HepG2 (cell line): ENCODE results near the gene CDK13. TPM values are rescaled to one million over a fixed set of nuclear protein-coding genes. Genes with fewer than 3 reads are reported as not detected.

Experiments
- ATF7-NPFF ChIP-seq: sonication (generic); formaldehyde crosslinking; IDR thresholded peaks from 2 replicates; pipeline ENCODE4 v1.8.1; 2023; ENCODE audit warnings: mild to moderate bottlenecking, low read depth, missing genetic modification reagents, moderate library complexity
- CBX1 ChIP-seq: IDR thresholded peaks from one replicate; pipeline ENCODE4 v1.6.1; 2016; ENCODE audit warnings: antibody characterized with exemption, low read depth
- CCAR2 ChIP-seq: fragments of 200-400 bp; formaldehyde crosslinking; optimal IDR thresholded peaks from 2 replicates; pipeline ENCODE3; 2018; ENCODE audit warnings: low read depth, mild to moderate bottlenecking, low read length, moderate library complexity
- HHEX ChIP-seq: IDR thresholded peaks from 2 replicates; pipeline ENCODE4 v1.6.1; 2016; ENCODE audit warnings: control low read depth
- LCORL ChIP-seq, 2 experiments: fragments of 450-650 bp in 1 of 2; sonication (generic) in 1 of 2; formaldehyde crosslinking in 1 of 2; IDR thresholded peaks; 2 replicates each; pipeline versions ENCODE4 v1.5.0 to v1.6.1; 2017 to 2020; ENCODE audit warnings: antibody characterized with exemption in 1 of 2, missing genetic modification reagents in 1 of 2
- SNAPC4 ChIP-seq: sonication (generic); formaldehyde crosslinking; IDR thresholded peaks from 2 replicates; pipeline ENCODE4 v1.4.0; 2020; ENCODE audit warnings: mild to moderate bottlenecking, missing genetic modification reagents
- ZBTB37 ChIP-seq: sonication (generic); formaldehyde crosslinking; IDR thresholded peaks from 2 replicates; pipeline ENCODE4 v1.4.0; 2020; ENCODE audit warnings: mild to moderate bottlenecking, missing genetic modification reagents
- ZBTB38 ChIP-seq: sonication (generic); formaldehyde crosslinking; IDR thresholded peaks from 2 replicates; pipeline ENCODE4 v1.5.1; 2020; ENCODE audit warnings: mild to moderate bottlenecking, missing genetic modification reagents
- ZNF629 ChIP-seq: sonication (generic); formaldehyde crosslinking; conservative IDR thresholded peaks from 2 replicates; pipeline ENCODE4 v1.5.0; 2020; ENCODE audit warnings: missing genetic modification reagents
- ZNF766 ChIP-seq: sonication (generic); formaldehyde crosslinking; IDR thresholded peaks from 2 replicates; pipeline ENCODE4 v1.5.0; 2020; ENCODE audit warnings: missing genetic modification reagents, borderline replicate concordance
- ZSCAN29 ChIP-seq: sonication (generic); formaldehyde crosslinking; conservative IDR thresholded peaks from 2 replicates; pipeline ENCODE4 v1.4.0; 2020; ENCODE audit warnings: mild to moderate bottlenecking, missing genetic modification reagents
- polyA plus RNA-seq, 8 experiments: library from polyadenylated mRNA; depleted of rRNA in 3 of 8; stranded (reverse) in 7 of 8; unstranded in 1 of 8; fragments of >200 nt; fragmentation: Illumina TruSeq in 4 of 8; extraction: Trizol in 4 of 8; gene quantifications; 2 replicates each; pipeline versions ENCODE4 v1.2.1 to v1.2.3, GENCODE V29; 2011 to 2016; ENCODE audit warnings: low read depth in 4 of 8, missing spikeins in 1 of 8, mixed read lengths in 1 of 8; ENCODE audit not compliant: insufficient read depth in 1 of 8
- total RNA-seq, 5 experiments: library from RNA; depleted of rRNA; stranded (reverse); fragments of >200 nt; fragmentation: Illumina TruSeq; extraction: Trizol; gene quantifications; 2 replicates each; pipeline ENCODE4 v1.2.3, GENCODE V29; 2016; ENCODE audit warnings: low read depth in 1 of 5
- TF ChIP-seq, protein P1 (sequence below): sonication (generic); formaldehyde crosslinking; IDR thresholded peaks from one replicate; pipeline ENCODE4 v1.5.1; 2020; ENCODE audit warnings: mild to moderate bottlenecking, missing genetic modification reagents; ENCODE audit errors: not compliant biosample characterization

The CDK13 gene
- total and polyA plus RNA-seq, 2 of the 13 experiments (the other 11 are each of a cell fraction or from before 2014, with no cell fraction given) = 21.0 to 40.9 TPM

DNA sequence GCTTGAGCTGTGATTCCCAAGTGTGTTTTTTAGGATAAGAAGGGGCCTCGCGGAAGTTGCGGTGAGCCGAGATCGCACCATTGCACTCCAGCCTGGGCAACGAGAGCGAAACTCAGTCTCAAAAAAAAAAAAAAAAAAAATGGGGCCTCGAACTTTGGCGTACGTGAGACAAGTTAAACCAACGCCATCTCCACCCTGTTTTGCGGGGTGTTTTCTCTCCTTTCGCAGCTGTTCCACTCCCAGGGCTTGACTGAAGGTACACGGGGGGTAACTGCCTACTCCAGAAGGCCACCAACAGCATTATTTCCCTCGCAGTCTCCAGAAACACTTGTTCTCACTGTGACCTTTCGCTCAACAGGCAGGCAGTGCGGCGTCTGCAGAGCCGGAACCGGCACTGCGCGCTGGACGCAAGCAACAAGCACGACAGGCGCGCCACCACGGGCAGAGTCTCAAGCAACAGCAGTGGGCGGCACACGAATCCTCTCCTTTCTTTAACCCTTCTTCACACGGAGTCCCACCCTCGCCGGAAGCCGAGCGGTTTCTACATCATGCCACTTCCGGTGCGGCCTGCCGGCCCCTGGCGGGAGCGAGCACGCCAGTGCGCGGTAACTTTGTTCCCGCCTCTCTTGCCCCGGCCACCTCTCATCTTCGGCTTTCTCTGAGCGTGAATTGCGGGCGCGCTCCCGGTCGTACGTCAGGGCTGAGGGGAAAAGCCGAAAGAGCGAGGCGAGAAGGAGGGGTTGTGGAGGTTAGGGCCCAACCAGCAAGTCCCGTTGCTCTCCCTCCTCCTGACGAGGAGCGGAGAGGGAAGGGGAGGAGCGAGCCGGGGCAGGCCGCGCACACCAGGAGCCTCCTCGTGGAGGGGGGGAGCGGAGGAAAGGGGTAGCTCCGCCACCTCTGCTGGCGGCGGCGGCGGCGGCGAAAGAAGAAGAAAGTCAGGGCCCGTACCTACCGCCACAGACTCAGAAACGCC is 814 bp upstream of the CDK13 start (continued):
- TF ChIP-seq, protein P1, sequence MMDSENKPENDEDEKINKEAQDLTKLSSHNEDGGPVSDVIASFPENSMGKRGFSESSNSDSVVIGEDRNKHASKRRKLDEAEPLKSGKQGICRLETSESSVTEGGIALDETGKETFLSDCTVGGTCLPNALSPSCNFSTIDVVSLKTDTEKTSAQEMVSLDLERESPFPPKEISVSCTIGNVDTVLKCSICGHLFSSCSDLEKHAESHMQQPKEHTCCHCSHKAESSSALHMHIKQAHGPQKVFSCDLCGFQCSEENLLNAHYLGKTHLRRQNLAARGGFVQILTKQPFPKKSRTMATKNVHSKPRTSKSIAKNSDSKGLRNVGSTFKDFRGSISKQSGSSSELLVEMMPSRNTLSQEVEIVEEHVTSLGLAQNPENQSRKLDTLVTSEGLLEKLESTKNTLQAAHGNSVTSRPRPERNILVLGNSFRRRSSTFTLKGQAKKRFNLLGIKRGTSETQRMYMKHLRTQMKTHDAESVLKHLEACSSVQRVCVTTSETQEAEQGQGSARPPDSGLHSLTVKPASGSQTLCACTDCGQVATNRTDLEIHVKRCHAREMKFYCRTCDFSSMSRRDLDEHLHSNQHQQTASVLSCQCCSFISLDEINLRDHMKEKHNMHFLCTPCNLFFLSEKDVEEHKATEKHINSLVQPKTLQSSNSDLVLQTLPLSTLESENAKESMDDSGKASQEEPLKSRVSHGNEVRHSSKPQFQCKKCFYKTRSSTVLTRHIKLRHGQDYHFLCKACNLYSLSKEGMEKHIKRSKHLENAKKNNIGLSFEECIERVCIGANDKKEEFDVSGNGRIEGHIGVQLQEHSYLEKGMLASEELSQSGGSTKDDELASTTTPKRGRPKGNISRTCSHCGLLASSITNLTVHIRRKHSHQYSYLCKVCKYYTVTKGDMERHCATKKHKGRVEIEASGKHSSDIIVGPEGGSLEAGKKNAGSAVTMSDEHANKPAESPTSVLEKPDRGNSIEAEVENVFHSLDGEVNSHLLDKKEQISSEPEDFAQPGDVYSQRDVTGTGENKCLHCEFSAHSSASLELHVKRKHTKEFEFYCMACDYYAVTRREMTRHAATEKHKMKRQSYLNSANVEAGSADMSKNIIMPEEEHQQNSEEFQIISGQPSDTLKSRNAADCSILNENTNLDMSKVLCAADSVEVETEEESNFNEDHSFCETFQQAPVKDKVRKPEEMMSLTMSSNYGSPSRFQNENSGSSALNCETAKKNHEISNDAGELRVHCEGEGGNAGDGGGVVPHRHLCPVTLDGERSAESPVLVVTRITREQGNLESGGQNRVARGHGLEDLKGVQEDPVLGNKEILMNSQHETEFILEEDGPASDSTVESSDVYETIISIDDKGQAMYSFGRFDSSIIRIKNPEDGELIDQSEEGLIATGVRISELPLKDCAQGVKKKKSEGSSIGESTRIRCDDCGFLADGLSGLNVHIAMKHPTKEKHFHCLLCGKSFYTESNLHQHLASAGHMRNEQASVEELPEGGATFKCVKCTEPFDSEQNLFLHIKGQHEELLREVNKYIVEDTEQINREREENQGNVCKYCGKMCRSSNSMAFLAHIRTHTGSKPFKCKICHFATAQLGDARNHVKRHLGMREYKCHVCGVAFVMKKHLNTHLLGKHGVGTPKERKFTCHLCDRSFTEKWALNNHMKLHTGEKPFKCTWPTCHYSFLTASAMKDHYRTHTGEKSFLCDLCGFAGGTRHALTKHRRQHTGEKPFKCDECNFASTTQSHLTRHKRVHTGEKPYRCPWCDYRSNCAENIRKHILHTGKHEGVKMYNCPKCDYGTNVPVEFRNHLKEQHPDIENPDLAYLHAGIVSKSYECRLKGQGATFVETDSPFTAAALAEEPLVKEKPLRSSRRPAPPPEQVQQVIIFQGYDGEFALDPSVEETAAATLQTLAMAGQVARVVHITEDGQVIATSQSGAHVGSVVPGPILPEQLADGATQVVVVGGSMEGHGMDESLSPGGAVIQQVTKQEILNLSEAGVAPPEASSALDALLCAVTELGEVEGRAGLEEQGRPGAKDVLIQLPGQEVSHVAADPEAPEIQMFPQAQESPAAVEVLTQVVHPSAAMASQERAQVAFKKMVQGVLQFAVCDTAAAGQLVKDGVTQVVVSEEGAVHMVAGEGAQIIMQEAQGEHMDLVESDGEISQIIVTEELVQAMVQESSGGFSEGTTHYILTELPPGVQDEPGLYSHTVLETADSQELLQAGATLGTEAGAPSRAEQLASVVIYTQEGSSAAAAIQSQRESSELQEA (CRISPR knock-in tag) = peak; percentile 70
- TF ChIP-seq CCAR2 (no peak), CBX1 (peak; percentile 16), SNAPC4 (peak; percentile 37; the same call in 1 of the 2 replicates), ZSCAN29 (CRISPR knock-in tag) (0 out of 2 replicates have a peak, but pooled peaks have one; percentile 70), LCORL (IDR thresholded peaks at IDR 0.05) (no peak), LCORL (CRISPR knock-in tag; IDR thresholded peaks at IDR 0.05) (peak; percentile 31; the same call in 1 of the 2 replicates), ZNF629 (CRISPR knock-in tag) (no peak), ZBTB37 (no peak), ATF7-NPFF (CRISPR knock-in tag) (no peak), ZBTB38 (CRISPR knock-in tag) (peak; percentile 47; the same call in 1 of the 2 replicates), ZNF766 (CRISPR knock-in tag) (peak; percentile 22; the same call in 1 of the 2 replicates), HHEX (CRISPR knock-in tag) (no peak)
